C4-2B (cell line): ENCODE data around the gene BUD23.
"Not testable (repeated sequence)": the region's sequence is repeated elsewhere in the genome, so short reads cannot be mapped to it uniquely, and the experiment has no call there.

Source experiments
- H3K27ac ChIP-seq: fragments of 450-650 bp; 2 replicates; pipeline ENCODE4 v1.5.1; 2017
- ZFX ChIP-seq: fragments of 450-650 bp; IDR thresholded peaks from 2 replicates; pipeline ENCODE4 v1.6.1; 2017
- TF ChIP-seq, protein P1 (sequence below): fragments of 450-650 bp; conservative IDR thresholded peaks from 2 replicates; pipeline ENCODE4 v1.5.1; 2017; ENCODE audit warnings: mild to moderate bottlenecking

BUD23 gene

DNA sequence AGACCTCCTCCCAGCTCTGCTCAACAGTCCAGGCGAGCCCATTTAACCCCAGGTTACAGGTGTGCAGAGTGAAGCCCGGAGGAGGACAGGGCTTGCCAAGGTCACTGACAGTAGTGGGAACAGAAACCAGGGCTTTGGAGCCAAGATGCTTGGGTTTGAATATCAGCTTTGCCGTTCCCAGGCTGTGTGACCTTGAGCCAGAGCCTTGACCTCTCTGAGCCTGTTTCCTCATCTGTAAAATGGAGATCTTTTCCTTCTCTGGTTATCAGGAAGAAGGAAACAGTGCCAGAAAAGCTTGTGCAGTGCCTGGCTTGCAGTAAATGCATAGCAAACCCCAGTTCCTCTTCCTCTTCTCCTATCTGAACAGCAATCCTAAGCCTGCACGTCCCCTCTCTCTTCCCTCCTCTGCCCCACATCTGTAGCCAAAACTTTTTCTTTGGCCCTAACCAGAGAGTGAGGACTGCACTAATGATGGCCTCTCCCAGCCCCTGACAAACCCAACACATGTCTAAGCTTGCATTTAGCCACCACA is 37.7 kb upstream of the BUD23 start:
- no peak overlapping the region for H3K27ac ChIP-seq
- no peak for TF ChIP-seq ZFX
- TF ChIP-seq, protein P1, sequence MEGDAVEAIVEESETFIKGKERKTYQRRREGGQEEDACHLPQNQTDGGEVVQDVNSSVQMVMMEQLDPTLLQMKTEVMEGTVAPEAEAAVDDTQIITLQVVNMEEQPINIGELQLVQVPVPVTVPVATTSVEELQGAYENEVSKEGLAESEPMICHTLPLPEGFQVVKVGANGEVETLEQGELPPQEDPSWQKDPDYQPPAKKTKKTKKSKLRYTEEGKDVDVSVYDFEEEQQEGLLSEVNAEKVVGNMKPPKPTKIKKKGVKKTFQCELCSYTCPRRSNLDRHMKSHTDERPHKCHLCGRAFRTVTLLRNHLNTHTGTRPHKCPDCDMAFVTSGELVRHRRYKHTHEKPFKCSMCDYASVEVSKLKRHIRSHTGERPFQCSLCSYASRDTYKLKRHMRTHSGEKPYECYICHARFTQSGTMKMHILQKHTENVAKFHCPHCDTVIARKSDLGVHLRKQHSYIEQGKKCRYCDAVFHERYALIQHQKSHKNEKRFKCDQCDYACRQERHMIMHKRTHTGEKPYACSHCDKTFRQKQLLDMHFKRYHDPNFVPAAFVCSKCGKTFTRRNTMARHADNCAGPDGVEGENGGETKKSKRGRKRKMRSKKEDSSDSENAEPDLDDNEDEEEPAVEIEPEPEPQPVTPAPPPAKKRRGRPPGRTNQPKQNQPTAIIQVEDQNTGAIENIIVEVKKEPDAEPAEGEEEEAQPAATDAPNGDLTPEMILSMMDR = no peak

DNA sequence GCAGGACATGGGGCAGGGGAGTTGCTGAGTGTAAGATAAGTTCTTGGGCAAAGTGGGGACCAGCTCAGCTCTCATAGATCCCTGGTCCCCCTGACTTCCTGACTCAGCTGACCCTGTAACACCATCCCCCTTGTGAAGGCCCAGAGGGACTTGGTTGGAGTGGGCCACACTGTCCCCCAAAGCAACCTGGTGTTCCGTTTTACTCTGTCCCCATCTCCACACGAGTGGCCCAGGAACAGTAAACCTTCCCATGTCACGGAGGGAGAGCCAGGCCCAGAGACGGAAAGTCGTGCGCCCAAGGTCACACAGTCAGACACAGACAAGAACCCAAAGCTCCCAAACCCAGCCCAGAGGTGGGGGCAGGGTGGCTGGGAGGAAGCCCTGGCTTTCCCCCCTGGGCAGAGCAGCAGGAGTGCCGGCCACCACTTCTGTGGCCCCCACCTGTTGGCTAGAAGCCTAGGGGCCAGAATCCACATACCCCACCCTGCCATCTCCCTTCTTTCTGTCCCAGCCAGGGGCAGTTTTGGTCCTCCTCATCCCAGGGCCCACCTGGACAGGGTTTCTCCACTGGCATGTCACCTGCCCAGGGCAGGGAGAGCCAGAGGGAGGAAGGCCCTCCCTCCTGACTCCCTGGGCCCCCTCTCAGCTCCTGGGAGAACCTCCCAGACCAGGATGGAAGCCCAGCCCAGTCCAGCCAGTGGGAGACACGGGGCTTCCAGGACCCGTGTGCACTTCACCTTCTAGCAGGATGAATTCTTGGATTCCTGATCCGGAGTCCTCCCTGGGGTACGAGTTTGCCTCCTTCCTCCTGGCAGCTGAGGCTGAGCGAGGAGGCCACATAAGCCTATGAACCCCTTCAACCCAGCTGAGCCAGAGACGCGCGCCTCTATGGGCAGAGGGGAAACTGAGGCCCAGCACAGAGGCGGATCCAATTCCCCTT is 36.3 kb upstream of the BUD23 start:
- TF ChIP-seq ZFX = no peak
- TF ChIP-seq, protein P1 = no peak
- H3K27ac ChIP-seq = no peak overlapping the region

DNA sequence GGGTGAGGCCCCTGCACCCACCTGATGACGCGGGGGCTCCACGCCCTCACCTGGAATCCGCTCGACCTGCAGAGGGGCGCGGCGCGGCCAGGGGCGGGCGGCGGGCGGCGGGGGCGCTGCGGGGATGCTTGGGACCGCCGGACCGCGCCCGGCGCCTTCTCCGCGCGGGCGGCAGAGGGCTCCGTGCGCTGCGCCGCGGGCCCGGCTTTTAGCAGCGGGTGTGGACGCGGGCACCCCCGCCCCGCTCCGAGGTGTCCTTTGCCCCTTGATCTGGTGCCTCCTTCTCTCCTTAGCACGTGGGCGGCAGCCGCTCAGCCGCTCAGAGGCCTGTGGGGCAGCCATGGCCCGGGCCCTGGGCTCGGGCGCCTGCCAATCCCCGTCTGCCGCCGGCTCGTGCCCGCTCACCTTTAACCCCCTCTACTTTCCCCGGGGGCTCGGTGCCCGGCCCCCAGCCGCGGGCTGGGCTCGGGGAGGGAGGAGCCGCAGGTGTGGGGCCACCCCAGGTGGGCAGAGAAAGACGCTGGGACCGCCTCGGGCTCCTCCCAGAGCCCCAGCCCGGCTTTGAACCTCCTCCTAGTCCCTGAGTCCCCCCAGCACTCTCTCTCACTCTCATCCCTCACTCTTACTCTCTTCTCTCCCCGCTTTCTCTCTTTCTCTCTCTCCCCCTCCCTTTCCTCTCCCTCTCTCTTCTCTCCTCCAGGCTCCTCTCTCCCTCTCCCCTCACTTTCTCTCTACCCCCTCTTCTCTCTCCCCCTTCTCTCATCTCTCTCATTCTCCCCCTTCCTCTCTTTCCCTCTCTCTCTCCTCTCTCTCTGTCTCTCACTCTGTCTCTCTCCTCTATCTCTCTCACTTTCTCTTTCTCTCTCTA is 35.4 kb upstream of the BUD23 start:
- H3K27ac ChIP-seq = no peak overlapping the region
- no peak for TF ChIP-seq ZFX
- TF ChIP-seq, protein P1 = no peak

DNA sequence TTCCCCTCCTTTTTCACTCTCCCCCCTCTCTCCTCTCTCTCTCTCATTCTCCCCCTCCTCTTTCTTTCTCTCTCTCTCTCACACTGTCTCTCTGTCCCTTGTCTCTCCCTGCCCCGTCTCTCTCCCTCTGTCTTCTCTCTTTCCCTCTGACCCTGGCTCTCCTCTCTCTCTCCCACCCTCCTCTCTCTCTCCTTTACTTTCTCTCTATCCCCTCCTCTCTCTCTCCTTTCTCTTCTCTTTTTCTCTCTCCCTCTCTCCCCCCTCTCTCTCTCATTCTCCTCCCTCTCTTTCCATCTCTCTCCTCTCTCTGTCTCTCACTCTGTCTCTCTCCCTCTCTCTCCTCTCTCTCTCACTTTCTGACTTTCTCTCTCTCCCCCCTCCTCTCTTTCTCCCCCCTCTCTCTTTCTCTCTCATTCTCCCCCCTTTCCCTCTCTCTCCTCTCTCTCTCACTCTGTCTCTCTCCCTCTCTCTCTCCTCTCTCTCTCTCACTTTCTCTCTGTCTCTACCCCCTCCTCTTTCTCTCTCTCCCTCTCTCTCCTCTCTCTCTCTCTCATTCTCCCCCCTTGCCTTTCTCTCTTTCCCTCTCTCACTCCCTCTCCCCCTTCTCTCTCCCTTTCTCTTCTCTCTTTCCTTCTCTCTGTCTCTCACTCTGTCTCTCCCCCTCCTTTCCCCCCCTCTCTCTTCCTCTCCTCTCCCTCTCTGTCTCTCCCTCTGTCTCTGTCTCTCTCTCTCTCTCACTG is 34.6 kb upstream of the BUD23 start:
- H3K27ac ChIP-seq = no peak overlapping the region
- TF ChIP-seq ZFX = no peak
- TF ChIP-seq, protein P1 = no peak

DNA sequence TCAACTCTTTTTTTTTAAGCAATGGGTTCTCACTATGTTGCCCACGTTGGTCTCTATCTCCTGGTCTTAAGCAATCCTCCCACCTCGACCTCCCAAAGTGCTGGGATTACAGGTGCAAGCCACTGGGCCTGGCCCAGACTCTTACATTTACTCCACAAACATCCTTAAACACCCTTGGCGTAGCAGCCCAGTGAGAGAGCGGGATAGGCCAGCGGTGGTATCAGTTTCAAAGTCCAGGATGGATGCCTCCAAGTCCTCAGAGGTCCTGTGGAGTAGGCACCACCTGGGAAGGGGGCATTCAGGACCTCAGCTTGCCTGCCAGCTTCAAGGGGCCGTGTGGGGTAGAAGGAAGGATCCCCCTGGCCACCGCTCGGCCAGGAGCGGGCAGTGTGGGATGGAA is 33.8 kb upstream of the BUD23 start:
- H3K27ac ChIP-seq = no peak overlapping the region
- no peak for TF ChIP-seq ZFX
- TF ChIP-seq, protein P1 = no peak

DNA sequence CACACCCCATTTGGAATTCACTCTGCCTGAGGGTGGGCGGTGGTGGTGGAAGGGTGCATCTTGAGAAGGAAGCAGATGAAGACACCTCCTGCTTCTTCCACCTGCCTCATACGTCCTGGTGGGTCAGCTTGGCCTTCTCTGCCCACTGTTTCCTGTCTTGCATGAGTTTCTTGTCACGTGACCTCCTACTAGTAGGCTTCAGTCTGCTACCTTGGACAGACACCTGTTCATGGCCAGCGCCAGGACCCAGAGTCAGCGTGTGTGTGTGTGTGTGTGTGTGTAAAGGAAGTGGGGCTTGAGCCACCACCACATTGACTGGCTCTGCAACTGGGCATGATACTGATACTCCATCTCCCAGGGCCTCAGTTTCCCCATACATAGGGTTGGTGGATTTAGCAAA is 32.9 kb upstream of the BUD23 start:
- H3K27ac ChIP-seq = no peak overlapping the region
- TF ChIP-seq ZFX = no peak

DNA sequence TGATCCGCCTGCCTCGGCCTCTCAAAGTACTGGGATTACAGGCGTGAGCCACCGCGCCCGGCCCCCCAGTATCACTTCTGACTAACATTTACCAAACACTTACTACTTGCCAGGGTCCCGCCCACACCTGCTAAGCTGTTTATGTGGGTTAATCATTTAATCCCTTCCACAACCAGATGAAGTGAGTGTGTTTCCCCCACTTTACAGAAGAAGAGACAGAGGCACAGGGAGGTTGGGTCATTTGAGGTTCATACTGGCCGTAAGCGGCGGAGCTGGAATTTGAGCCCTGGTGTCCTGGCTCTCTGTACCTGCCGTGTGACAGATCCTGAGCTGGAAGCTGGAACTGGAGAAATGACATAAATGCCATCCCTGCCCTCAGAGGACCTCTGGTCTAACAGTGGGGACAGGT is 30.9 kb upstream of the BUD23 start:
- no peak overlapping the region for H3K27ac ChIP-seq
- TF ChIP-seq, protein P1 = no peak
- TF ChIP-seq ZFX = no peak

DNA sequence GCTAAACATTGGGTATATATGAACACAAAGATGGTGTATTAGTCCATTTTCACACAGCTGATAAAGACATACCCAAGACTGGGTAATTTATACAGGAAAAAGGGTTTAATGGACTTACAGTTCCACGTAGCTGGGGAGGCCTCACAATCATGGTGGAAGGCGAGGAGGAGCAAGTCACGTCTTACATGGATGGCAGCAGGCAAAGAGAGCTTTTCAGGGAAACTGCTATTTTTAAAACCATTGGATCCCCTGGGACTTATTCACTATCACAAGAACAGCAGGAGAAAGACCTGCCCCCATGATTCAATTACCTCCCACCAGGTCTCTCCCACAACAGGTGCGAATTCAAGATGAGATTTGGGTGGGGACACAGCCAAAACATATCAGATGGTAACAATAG is 28.1 kb upstream of the BUD23 start:
- not testable (repeated sequence) for H3K27ac ChIP-seq
